Activated naive CD4-positive, alpha-beta T cell treated with anti-CD3 and anti-CD28 coated beads, Interleukin-2, amount 10 ng/mL, durations not matched to agents 5 hours and 36 hours (primary cell): ENCODE data around the gene CEP57. TPM values are rescaled to one million over a fixed set of nuclear protein-coding genes. Genes with fewer than 3 reads are reported as not detected.

Experiments used
- total RNA-seq, 2 experiments: library from RNA; stranded (reverse); gene quantifications; one replicate each; pipeline ENCODE4 v1.2.3, GENCODE V29; 2021

CEP57 gene
- 100 to 1,000 TPM in 1 of 2 experiments, 10 to 100 TPM in 1; 97.2 to 101 TPM for total RNA-seq

GRCh38 chr11:95790123-95790932 is at the start of gene CEP57:
CEP57 (plus strand) TSS chr11:95790498; CDS start chr11:95790699, 201 bp downstream.

GRCh38 chr11:95789506-95790122 is 684 bp upstream of the CEP57 start, which contains the start of gene FAM76B:
FAM76B (minus strand) TSS chr11:95789782; CDS start chr11:95789478, 304 bp downstream.

Other genes with a start within 250 kb of the CEP57 start
- gene FAM76B, start 716 bp upstream of the CEP57 start, total RNA-seq, result 10 to 100 TPM; 44.7 to 50.4 TPM
- gene MTMR2, start 133.6 kb downstream of the CEP57 start, total RNA-seq, result 10 to 100 TPM; 10.9 to 13.1 TPM